Suppressor macrophage treated with lipopolysaccharide for 1 hour (primary cell): ENCODE results near the gene MICALL2.

Experiments used
- DNase-seq, 3 donors: peaks; one replicate each; pipeline ENCODE4 v3.0.0-alpha.2; 2020 to 2022

The MICALL2 gene

DNA sequence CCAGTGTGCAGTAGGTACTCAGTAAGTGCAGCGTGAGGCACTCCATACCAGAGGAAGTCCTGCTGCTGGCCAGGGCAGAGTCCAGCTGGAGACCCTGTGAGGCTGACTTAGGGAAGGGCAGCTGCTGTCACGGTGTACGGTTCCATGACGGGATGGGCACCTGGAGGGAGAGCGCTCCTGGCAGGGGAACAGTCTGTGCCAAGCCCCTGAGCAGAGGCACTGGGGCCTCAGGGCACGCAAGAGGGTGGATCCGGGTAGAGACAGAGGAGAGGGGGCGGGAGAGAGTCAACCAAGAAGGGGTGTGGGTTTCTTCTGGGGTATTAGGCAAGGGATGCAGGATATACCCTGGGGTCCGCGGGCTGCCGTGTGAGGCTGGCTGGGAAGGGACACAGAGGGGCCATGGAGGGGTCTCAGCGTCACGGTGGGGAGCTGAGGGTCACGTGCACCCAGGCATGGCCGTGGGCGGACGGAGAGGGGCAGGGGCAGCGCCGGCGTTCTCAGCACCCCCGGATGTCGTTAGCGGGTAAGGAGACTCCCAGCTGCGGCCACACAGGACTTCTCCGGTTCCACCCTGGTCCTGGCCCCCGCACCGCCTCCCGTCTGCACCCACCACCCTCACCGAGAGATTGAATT, 70.5 kb downstream of the MICALL2 start:
- no peak for DNase-seq

DNA sequence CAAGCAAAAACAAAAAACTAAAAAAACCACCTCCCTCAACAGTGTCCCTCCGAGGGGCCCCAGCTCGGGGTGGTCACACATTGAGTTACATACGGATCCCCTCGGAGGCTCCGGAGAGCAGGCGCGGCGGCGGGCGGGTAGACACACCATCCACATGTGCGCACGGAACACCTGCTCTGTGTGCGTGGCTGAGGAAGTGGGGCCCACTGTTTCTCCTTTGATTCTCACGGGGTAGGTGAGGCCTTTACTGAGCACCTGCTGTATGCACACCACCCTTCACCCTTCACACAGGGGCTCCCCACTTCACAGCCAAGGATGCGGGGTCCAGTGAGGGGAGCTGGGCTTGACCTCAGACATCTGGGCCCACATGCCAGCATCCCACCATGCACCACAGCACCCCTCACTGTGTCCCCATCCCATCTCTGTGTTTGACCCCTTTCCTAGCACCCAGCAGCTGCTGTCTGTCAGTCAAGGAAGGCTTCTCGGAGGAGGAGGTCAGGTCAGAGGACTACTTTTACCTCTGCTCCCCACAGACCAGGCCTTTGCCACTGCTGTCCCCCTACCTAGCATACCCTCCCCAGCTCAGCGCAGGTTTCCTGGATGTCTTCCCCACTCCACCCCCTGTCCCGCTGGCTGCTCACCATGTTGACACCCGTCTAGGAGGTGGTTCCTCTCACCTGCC, 71.1 kb downstream of the MICALL2 start:
- DNase-seq: no peak

DNA sequence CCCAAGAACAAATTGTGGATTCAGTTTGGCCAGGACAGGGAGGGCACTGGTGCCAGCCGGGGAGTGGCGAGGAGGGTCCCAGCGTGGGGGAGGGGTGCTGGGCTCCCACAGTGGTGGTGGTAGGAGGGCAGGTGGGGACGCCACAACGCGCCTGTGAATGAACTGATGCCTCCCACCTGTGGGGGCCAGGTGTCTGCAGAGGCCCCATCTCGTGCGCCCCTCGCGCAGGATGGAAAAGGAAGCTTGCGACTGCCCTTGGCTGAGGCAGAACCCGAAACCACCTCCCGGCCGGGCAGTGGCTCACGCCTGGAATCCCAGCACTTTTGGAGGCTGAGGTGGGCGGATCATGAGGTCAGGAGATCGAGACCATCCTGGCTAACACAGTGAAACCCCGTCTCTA, 72.0 kb downstream of the MICALL2 start:
- DNase-seq: no peak

DNA sequence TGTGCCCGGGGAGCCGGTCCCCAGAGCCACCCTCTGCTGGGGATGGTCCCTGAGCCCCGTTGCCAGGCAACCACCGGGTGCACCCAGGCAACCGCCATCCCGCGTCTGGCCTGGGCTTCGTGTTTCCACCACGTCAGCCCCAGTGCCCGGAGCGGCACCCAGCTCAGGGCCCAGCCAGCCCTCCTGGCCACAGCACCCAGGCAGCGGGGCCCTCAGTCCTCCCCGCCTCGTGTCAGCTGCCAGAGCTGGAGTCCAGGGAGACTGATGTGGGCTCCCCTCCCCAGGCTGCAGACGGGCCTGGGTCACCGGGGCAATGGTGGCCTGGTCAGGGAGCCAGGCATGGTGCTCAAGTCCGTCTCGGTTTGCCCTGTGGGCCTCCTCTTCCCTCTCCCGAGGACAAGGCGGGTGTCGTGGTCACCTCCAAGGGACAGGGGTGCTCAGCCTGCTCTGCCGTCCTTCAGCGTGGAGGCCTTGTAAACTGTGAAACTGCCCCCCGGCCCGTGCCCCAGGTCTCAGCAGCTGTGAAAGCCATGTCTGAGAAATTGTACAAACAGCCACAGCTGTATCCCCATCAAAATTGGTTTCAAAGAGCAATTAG, 72.5 kb downstream of the MICALL2 start:
- no peak for DNase-seq

DNA sequence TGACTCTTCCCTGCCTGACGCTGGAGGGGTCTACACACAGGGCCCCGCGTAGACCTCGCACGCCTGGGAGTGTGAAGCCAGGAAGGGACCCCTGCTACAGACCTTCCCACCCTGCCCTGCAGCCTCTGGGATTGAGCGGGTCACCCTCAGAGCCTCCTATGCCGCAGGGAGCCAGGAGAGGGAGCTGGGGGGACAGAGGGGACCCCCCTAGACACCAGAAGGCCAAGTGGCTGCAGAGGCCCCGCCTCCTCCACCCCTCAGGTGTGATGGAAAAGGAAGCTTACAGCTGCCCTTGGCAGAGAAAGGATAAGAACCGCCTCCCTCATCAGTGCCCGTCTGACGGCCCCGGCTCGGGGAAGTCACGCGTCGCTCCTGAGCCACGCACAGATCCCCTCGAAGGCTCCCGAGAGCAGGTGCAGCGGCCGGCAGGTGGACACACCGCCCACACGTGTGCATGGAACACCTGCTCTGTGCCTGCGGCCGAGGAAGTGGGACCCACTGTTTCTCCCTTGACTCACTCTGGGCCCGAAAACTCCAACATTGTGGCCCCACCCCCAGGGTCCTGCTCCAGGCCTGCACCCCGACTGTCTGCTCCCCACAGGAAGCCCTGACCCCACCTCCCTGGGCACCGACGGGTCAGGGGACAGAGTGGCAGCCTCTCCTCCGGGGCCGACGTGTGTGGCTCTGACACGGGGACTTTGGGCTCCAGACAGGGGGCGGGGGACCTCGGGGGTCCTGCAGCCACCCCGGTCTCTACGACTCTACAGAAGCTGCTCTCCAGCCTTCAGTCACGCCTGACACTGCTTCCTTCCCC, 73.3 kb downstream of the MICALL2 start:
- DNase-seq: no peak

- DNase-seq: no peak
Observed at GRCh38 chr7:1385086-1385808, 74.0 kb downstream of the MICALL2 start.
